HepG2 (cell line): ENCODE data around the gene CPEB3. TPM values are rescaled to one million over a fixed set of nuclear protein-coding genes. Genes with fewer than 3 reads are reported as not detected.

ENCODE experiments used
- ETV5 ChIP-seq: IDR thresholded peaks from 2 replicates; pipeline ENCODE4 v1.6.1; 2018; ENCODE audit warnings: missing biosample characterization, missing genetic modification reagents, inconsistent platforms, borderline replicate concordance
- FOXK2 ChIP-seq: fragments of 450-650 bp; IDR thresholded peaks from 2 replicates; pipeline ENCODE4 v1.6.1; 2016
- IKZF5 ChIP-seq: IDR thresholded peaks from 2 replicates; pipeline ENCODE4 v1.6.1; 2018; ENCODE audit warnings: missing genetic modification reagents, mild to moderate bottlenecking, missing compliant biosample characterization
- KLF13 ChIP-seq: sonication (generic); formaldehyde crosslinking; IDR thresholded peaks from 2 replicates; pipeline ENCODE4 v1.4.0; 2020; ENCODE audit warnings: mild to moderate bottlenecking, missing genetic modification reagents
- LCORL ChIP-seq, 2 experiments: fragments of 450-650 bp in 1 of 2; sonication (generic) in 1 of 2; formaldehyde crosslinking in 1 of 2; IDR thresholded peaks; 2 replicates each; pipeline versions ENCODE4 v1.5.0 to v1.6.1; 2017 to 2020; ENCODE audit warnings: antibody characterized with exemption in 1 of 2, missing genetic modification reagents in 1 of 2
- NAIF1 ChIP-seq: sonication (generic); formaldehyde crosslinking; IDR thresholded peaks from 2 replicates; pipeline ENCODE4 v1.5.0; 2020; ENCODE audit warnings: mild to moderate bottlenecking, missing genetic modification reagents, borderline replicate concordance
- NCOA1 ChIP-seq: sonication (generic); formaldehyde crosslinking; IDR thresholded peaks from 2 replicates; pipeline ENCODE4 v1.9.0; 2021; ENCODE audit warnings: missing genetic modification reagents
- REPIN1 ChIP-seq: sonication (generic); formaldehyde crosslinking; IDR thresholded peaks from 2 replicates; pipeline ENCODE4 v1.8.0; 2022; ENCODE audit warnings: missing genetic modification reagents, low read depth, mild to moderate bottlenecking, borderline replicate concordance
- SALL1 ChIP-seq: sonication (generic); formaldehyde crosslinking; IDR thresholded peaks from 2 replicates; pipeline ENCODE4 v1.8.0; 2022; ENCODE audit warnings: mild to moderate bottlenecking, missing genetic modification reagents
- SKI ChIP-seq: fragments of 450-650 bp; IDR thresholded peaks from one replicate; pipeline ENCODE4 v1.6.1; 2018; ENCODE audit warnings: mild to moderate bottlenecking; ENCODE audit not compliant: partially characterized antibody
- SOX5 ChIP-seq: IDR thresholded peaks from 2 replicates; pipeline ENCODE4 v1.6.1; 2016; ENCODE audit warnings: borderline replicate concordance
- SRF ChIP-seq: IDR thresholded peaks from 2 replicates; pipeline ENCODE4 v1.6.1; 2011; ENCODE audit warnings: mild to moderate bottlenecking, low read depth, low read length, moderate library complexity
- SRSF4 ChIP-seq: fragments of 200-400 bp; formaldehyde crosslinking; IDR thresholded peaks from one replicate; pipeline ENCODE4 v1.6.1; 2018; ENCODE audit warnings: mild to moderate bottlenecking, low read depth, low read length, moderate library complexity; ENCODE audit not compliant: poor library complexity, severe bottlenecking
- SSRP1 ChIP-seq: IDR thresholded peaks from 2 replicates; pipeline ENCODE4 v1.6.1; 2016; ENCODE audit warnings: control low read depth
- TEAD3 ChIP-seq: optimal IDR thresholded peaks from 2 replicates; pipeline ENCODE3; 2016; ENCODE audit warnings: borderline replicate concordance
- ZNF136 ChIP-seq: sonication (generic); formaldehyde crosslinking; IDR thresholded peaks from 2 replicates; pipeline ENCODE4 v1.8.1; 2022; ENCODE audit warnings: low read depth, mild to moderate bottlenecking, moderate library complexity, missing genetic modification reagents
- ZNF205 ChIP-seq: IDR thresholded peaks from 2 replicates; pipeline ENCODE4 v1.6.1; 2018; ENCODE audit warnings: missing biosample characterization, missing genetic modification reagents
- ZNF296 ChIP-seq: sonication (generic); formaldehyde crosslinking; conservative IDR thresholded peaks from 2 replicates; pipeline ENCODE4 v1.5.0; 2020; ENCODE audit warnings: mild to moderate bottlenecking, missing genetic modification reagents
- ZNF329 ChIP-seq: sonication (generic); formaldehyde crosslinking; IDR thresholded peaks from 2 replicates; pipeline ENCODE4 v1.9.0; 2021; ENCODE audit warnings: low read depth, mild to moderate bottlenecking, missing genetic modification reagents
- ZNF562 ChIP-seq: sonication (generic); formaldehyde crosslinking; IDR thresholded peaks from 2 replicates; pipeline ENCODE4 v1.8.0; 2022; ENCODE audit warnings: missing genetic modification reagents, borderline replicate concordance
- ZNF724P ChIP-seq: sonication (generic); formaldehyde crosslinking; IDR thresholded peaks from 2 replicates; pipeline ENCODE4 v1.8.0; 2022; ENCODE audit warnings: missing genetic modification reagents, borderline replicate concordance
- ZNF761 ChIP-seq: sonication (generic); formaldehyde crosslinking; conservative IDR thresholded peaks from 2 replicates; pipeline ENCODE4 v1.4.0; 2020; ENCODE audit warnings: mild to moderate bottlenecking, missing genetic modification reagents
- ZNF782 ChIP-seq: sonication (generic); formaldehyde crosslinking; IDR thresholded peaks from 2 replicates; pipeline ENCODE4 v1.4.0; 2020; ENCODE audit warnings: missing genetic modification reagents, mild to moderate bottlenecking, borderline replicate concordance
- ZSCAN25 ChIP-seq: sonication (generic); formaldehyde crosslinking; IDR thresholded peaks from 2 replicates; pipeline ENCODE4 v1.8.0; 2022; ENCODE audit warnings: mild to moderate bottlenecking, missing genetic modification reagents
- polyA plus RNA-seq, 8 experiments: library from polyadenylated mRNA; depleted of rRNA in 3 of 8; stranded (reverse) in 7 of 8; unstranded in 1 of 8; fragments of >200 nt; fragmentation: Illumina TruSeq in 4 of 8; extraction: Trizol in 4 of 8; gene quantifications; 2 replicates each; pipeline versions ENCODE4 v1.2.1 to v1.2.3, GENCODE V29; 2011 to 2016; ENCODE audit warnings: low read depth in 4 of 8, missing spikeins in 1 of 8, mixed read lengths in 1 of 8; ENCODE audit not compliant: insufficient read depth in 1 of 8
- total RNA-seq, 5 experiments: library from RNA; depleted of rRNA; stranded (reverse); fragments of >200 nt; fragmentation: Illumina TruSeq; extraction: Trizol; gene quantifications; 2 replicates each; pipeline ENCODE4 v1.2.3, GENCODE V29; 2016; ENCODE audit warnings: low read depth in 1 of 5
- TF ChIP-seq, protein P1 (sequence below): sonication (generic); formaldehyde crosslinking; IDR thresholded peaks from 2 replicates; pipeline ENCODE4 v1.4.0; 2020; ENCODE audit warnings: missing genetic modification reagents, mild to moderate bottlenecking, borderline replicate concordance
- TF ChIP-seq, protein P2 (sequence below): sonication (generic); formaldehyde crosslinking; conservative IDR thresholded peaks from 2 replicates; pipeline ENCODE4 v1.4.0; 2020; ENCODE audit warnings: mild to moderate bottlenecking, missing genetic modification reagents, moderate library complexity
- TF ChIP-seq, protein P3 (sequence below): sonication (generic); formaldehyde crosslinking; IDR thresholded peaks from 2 replicates; pipeline ENCODE4 v1.4.0; 2020; ENCODE audit warnings: mild to moderate bottlenecking, missing genetic modification reagents

CPEB3 gene
- total and polyA plus RNA-seq, 2 of the 13 experiments (the other 11 are each of a cell fraction or from before 2014, with no cell fraction given), result 0.66 to 0.70 TPM

DNA sequence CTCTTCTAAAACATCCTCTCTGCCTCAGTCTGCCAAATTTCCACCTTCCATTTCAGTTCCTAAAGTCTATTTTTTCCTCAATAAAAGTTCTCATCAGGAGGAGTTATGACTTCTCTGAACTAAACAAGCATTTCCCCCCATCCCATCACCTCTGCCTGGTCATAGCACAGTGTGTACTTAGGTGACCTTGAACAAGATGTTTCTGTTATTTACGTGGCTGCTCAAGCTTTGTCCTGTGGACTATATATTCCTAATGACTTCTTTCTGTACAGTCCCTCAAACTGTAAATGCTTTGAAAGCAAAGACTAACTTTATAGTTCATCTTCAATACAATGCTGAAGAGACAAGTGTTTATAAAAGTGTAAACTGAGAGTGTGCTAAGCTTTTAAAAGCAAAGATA is 166.9 kb downstream of the CPEB3 start (continued):
- TF ChIP-seq IKZF5 (CRISPR knock-in tag), result no peak
- TF ChIP-seq FOXK2, result no peak
- TF ChIP-seq, protein P1, sequence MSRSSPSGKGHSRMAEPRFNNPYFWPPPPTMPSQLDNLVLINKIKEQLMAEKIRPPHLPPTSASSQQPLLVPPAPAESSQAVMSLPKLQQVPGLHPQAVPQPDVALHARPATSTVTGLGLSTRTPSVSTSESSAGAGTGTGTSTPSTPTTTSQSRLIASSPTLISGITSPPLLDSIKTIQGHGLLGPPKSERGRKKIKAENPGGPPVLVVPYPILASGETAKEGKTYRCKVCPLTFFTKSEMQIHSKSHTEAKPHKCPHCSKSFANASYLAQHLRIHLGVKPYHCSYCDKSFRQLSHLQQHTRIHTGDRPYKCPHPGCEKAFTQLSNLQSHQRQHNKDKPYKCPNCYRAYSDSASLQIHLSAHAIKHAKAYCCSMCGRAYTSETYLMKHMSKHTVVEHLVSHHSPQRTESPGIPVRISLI (CRISPR knock-in tag), result no peak
- TF ChIP-seq TEAD3 (CRISPR knock-in tag), result peak; percentile 30
- peak; percentile 34; the same call in 1 of the 2 replicates for TF ChIP-seq SALL1 (CRISPR knock-in tag)
- TF ChIP-seq ZNF724P, result no peak
- TF ChIP-seq ZNF205 (CRISPR knock-in tag), result no peak
- no peak for TF ChIP-seq REPIN1 (CRISPR knock-in tag)
- no peak for TF ChIP-seq SRF
- TF ChIP-seq NAIF1, result no peak
- TF ChIP-seq, protein P2, sequence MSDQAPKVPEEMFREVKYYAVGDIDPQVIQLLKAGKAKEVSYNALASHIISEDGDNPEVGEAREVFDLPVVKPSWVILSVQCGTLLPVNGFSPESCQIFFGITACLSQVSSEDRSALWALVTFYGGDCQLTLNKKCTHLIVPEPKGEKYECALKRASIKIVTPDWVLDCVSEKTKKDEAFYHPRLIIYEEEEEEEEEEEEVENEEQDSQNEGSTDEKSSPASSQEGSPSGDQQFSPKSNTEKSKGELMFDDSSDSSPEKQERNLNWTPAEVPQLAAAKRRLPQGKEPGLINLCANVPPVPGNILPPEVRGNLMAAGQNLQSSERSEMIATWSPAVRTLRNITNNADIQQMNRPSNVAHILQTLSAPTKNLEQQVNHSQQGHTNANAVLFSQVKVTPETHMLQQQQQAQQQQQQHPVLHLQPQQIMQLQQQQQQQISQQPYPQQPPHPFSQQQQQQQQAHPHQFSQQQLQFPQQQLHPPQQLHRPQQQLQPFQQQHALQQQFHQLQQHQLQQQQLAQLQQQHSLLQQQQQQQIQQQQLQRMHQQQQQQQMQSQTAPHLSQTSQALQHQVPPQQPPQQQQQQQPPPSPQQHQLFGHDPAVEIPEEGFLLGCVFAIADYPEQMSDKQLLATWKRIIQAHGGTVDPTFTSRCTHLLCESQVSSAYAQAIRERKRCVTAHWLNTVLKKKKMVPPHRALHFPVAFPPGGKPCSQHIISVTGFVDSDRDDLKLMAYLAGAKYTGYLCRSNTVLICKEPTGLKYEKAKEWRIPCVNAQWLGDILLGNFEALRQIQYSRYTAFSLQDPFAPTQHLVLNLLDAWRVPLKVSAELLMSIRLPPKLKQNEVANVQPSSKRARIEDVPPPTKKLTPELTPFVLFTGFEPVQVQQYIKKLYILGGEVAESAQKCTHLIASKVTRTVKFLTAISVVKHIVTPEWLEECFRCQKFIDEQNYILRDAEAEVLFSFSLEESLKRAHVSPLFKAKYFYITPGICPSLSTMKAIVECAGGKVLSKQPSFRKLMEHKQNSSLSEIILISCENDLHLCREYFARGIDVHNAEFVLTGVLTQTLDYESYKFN (CRISPR knock-in tag), result peak; percentile 52
- no peak for TF ChIP-seq SKI
- TF ChIP-seq ZNF136 (CRISPR knock-in tag), result no peak
- no peak for TF ChIP-seq SRSF4
- peak; percentile 75; the same call in 1 of the 2 replicates for TF ChIP-seq SOX5
- no peak for TF ChIP-seq ZNF296
- TF ChIP-seq ZNF782, result no peak
- TF ChIP-seq SSRP1 (CRISPR knock-in tag), result no peak
- no peak for TF ChIP-seq ZNF329 (CRISPR knock-in tag)
- TF ChIP-seq, protein P3, sequence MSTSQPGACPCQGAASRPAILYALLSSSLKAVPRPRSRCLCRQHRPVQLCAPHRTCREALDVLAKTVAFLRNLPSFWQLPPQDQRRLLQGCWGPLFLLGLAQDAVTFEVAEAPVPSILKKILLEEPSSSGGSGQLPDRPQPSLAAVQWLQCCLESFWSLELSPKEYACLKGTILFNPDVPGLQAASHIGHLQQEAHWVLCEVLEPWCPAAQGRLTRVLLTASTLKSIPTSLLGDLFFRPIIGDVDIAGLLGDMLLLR (CRISPR knock-in tag), result no peak
- TF ChIP-seq ETV5 (CRISPR knock-in tag), result 0 out of 2 replicates have a peak, but pooled peaks have one; percentile 15
- TF ChIP-seq ZNF761, result no peak
- TF ChIP-seq ZSCAN25 (CRISPR knock-in tag), result no peak
- no peak for TF ChIP-seq ZNF562 (CRISPR knock-in tag)
- no peak for TF ChIP-seq KLF13
- TF ChIP-seq NCOA1, result no peak
- no peak for TF ChIP-seq LCORL (IDR thresholded peaks at IDR 0.05)
- no peak for TF ChIP-seq LCORL (CRISPR knock-in tag; IDR thresholded peaks at IDR 0.05)
